HG03280 (cell line): ENCODE measurements around the gene NELFCD.
"Not testable (repeated sequence)": the region's sequence is repeated elsewhere in the genome, so short reads cannot be mapped to it uniquely, and the experiment has no call there.

Experiments used
- ATAC-seq: cut with Tn5 transposase; IDR thresholded peaks from one replicate; pipeline ENCODE4 v1.9.1; 2021; ENCODE audit warnings: mild to moderate bottlenecking, moderate library complexity; ENCODE audit not compliant: unreplicated experiment

Gene NELFCD

GRCh38 chr20:59007665-59008511 lies 26.8 kb downstream of the NELFCD start:
- peak; percentile 33 for ATAC-seq

GRCh38 chr20:59008715-59009336 lies 27.8 kb downstream of the NELFCD start:
- no peak for ATAC-seq

- ATAC-seq = no peak
These were observed 29.4 kb downstream of the NELFCD start for GRCh38 chr20:59010321-59010994.

- no peak for ATAC-seq
These were observed 30.2 kb downstream of the NELFCD start for GRCh38 chr20:59010995-59011873.

- not testable (repeated sequence) for ATAC-seq
These were observed 30.8 kb downstream of the NELFCD start for GRCh38 chr20:59011874-59012157.

GRCh38 chr20:59013031-59013951 lies 32.2 kb downstream of the NELFCD start:
- ATAC-seq = no peak

- ATAC-seq = no peak
These were observed 33.0 kb downstream of the NELFCD start for GRCh38 chr20:59013959-59014608.

GRCh38 chr20:59014680-59015389 lies 33.8 kb downstream of the NELFCD start:
- no peak for ATAC-seq

- ATAC-seq = no peak
These were observed 34.4 kb downstream of the NELFCD start for GRCh38 chr20:59015411-59015810.

- no peak for ATAC-seq
These were observed 35.0 kb downstream of the NELFCD start for GRCh38 chr20:59015812-59016711.

- no peak for ATAC-seq
These were observed 35.9 kb downstream of the NELFCD start for GRCh38 chr20:59016795-59017492.

- ATAC-seq = no peak
These were observed 36.6 kb downstream of the NELFCD start for GRCh38 chr20:59017493-59018231.

GRCh38 chr20:59018817-59019216 lies 37.8 kb downstream of the NELFCD start:
- ATAC-seq = no peak

GRCh38 chr20:59019217-59019616 lies 38.2 kb downstream of the NELFCD start, which contains the start of gene TUBB1:
TUBB1 (plus strand) TSS chr20:59019429; CDS start chr20:59019523, 94 bp downstream.
- ATAC-seq = no peak

- no peak for ATAC-seq
These were observed 40.0 kb downstream of the NELFCD start for GRCh38 chr20:59020938-59021551.

- ATAC-seq = no peak
These were observed 41.7 kb downstream of the NELFCD start for GRCh38 chr20:59022754-59023153.
